Panc1 (cell line): ENCODE measurements around the gene DLL3.

ENCODE experiments used
- POLR2AphosphoS5 ChIP-seq: IDR thresholded peaks from 2 replicates; pipeline ENCODE4 v1.6.1; 2012; ENCODE audit warnings: mild to moderate bottlenecking, low read depth, low read length, moderate library complexity
- REST ChIP-seq, 2 experiments: IDR thresholded peaks; 2 replicates each; pipeline ENCODE4 v1.6.1; 2011 to 2012; ENCODE audit warnings: low read depth in 2 of 2, control low read depth in 1 of 2, low read length in 1 of 2, mild to moderate bottlenecking in 1 of 2, moderate library complexity in 1 of 2; ENCODE audit not compliant: insufficient read depth in 1 of 2
- TF ChIP-seq, protein P1 (sequence below): fragments of 450-650 bp; IDR thresholded peaks from 2 replicates; pipeline ENCODE4 v1.5.1; 2017; ENCODE audit warnings: mild to moderate bottlenecking

DNA sequence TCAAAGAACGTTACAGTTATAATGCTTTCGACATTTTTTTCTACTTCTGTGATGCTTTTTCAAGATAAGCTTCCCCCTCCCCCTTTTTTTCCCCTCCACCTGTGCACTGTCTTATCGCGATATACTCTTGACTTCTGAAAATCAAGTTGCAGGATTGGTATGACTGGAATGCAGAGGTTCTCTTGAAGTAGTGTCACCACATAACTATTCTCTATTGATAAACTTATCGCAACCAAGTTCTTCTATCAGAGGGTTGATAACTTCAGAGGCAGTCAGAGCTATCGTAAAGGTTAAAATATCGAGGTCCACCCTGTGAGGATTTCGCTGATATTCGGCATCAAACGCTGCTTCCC is 40.4 kb downstream of the DLL3 start:
- TF ChIP-seq REST (IDR thresholded peaks at IDR 0.05; ENCODE audit: insufficient read depth in 1 of 2, low read depth in 2 of 2, low read length in 1 of 2) (no peak), POLR2AphosphoS5 (no peak)
- TF ChIP-seq, protein P1, sequence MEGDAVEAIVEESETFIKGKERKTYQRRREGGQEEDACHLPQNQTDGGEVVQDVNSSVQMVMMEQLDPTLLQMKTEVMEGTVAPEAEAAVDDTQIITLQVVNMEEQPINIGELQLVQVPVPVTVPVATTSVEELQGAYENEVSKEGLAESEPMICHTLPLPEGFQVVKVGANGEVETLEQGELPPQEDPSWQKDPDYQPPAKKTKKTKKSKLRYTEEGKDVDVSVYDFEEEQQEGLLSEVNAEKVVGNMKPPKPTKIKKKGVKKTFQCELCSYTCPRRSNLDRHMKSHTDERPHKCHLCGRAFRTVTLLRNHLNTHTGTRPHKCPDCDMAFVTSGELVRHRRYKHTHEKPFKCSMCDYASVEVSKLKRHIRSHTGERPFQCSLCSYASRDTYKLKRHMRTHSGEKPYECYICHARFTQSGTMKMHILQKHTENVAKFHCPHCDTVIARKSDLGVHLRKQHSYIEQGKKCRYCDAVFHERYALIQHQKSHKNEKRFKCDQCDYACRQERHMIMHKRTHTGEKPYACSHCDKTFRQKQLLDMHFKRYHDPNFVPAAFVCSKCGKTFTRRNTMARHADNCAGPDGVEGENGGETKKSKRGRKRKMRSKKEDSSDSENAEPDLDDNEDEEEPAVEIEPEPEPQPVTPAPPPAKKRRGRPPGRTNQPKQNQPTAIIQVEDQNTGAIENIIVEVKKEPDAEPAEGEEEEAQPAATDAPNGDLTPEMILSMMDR, result no peak
